ENCODE data around the gene TM4SF4.

Gene TM4SF4

DNA sequence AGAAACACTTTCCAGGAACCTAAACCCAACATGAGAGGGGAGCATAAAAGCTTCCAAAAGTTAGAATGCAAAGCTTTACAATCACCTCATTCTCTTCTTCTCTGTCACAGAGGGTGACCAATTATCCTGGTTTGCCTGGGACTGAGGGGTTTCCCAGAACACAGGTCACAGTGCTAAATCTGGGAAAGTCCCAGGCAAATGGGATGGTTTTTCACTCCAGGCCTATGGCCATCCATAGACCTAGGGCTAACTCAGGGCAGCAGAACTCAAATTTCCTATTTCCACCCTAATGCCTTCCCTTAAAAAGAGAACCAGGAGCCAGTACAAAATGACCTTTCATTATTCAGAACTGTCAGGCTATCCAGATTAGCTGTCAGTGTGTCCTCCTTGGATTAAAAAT is 77.0 kb downstream of the TM4SF4 start:
- Histone ChIP-seq H3K27me3 (ENCODE audit: control insufficient read depth, insufficient read depth, low read length) (peaks cover 1% of the 10 kb centered on the region), H3K9ac (ENCODE audit: low read length) (no peak overlapping the region), H3K27ac (ENCODE audit: low read depth, low read length) (peak overlapping the region; percentile 36), H3K36me3 (ENCODE audit: control insufficient read depth, insufficient read depth, low read length) (no peaks in the 10 kb centered on the region), H3K4me1 (ENCODE audit: control insufficient read depth, insufficient read depth, low read length) (peaks cover 65% of the 10 kb centered on the region), H3K4me3 (ENCODE audit: low read length) (no peak overlapping the region)

DNA sequence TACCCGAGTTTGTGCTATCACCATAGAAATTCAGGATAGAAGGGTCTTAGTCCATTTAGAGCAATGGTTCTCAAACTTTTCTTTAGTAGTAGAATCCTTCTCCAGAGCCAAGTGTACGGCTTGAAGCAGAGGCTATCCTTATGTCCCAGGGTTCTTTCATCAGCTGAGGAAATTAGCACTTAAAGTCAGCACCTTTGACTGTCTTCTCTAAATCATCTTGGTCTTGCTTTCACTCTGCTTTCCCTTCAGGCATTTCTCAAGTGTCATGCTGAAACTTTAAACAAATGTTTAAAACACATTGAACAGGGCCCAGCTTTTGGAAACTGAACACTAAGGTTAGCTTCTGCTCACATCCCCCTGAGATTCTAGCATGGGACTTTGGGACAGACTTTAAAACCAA is 78.2 kb downstream of the TM4SF4 start:
- Histone ChIP-seq H3K36me3 (ENCODE audit: control insufficient read depth, insufficient read depth, low read length) (no peaks in the 10 kb centered on the region), H3K4me3 (ENCODE audit: low read length) (no peak overlapping the region), H3K27me3 (ENCODE audit: control insufficient read depth, insufficient read depth, low read length) (peaks cover 1% of the 10 kb centered on the region), H3K9ac (ENCODE audit: low read length) (no peak overlapping the region), H3K27ac (ENCODE audit: low read depth, low read length) (peak overlapping the region; percentile 67), H3K4me1 (ENCODE audit: control insufficient read depth, insufficient read depth, low read length) (peaks cover 59% of the 10 kb centered on the region)
